HG03095 (cell line): ENCODE results near the gene SLC22A3.

ENCODE experiments used
- ATAC-seq: cut with Tn5 transposase; IDR thresholded peaks from one replicate; pipeline ENCODE4 v1.9.1; 2021; ENCODE audit warnings: moderate library complexity; ENCODE audit not compliant: unreplicated experiment

The SLC22A3 gene

DNA sequence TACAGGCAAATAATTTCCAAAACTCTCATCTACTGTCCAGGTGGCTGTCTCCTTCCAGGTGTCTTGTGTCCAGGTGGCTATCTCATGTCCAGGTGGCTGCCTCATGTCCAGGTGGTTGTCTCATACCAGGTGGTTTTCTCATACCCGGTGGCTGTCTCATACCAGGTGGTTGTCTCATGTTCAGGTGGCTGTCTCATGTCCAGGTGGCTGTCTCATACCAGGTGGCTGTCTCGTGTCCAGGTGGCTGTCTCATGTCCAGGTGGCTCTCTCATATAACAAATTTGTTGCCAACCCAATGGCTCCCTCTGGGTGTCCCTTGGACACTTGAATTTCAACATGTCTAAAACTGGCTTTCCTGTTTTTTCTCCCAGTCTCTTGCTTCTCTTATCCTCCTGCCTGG lies 14.3 kb upstream of the SLC22A3 start:
- ATAC-seq: no peak

DNA sequence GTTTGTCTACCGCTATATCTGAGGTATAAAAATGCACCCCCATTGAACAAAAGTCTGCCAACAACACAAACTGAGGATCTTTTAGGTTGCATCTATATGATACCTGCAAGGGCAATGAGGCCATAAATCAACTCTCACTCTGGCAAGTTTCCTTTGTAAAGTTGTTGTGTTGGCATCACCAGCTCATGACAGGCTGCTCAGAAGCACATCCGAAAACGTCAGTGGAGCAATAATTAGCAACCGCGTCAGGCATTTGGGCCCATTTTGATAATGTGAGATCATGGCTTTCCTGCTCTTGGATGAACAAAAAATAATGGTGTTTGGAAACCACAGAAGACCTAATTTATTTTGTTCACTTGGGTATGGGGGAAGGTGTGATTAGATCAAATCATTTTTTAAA lies 12.0 kb upstream of the SLC22A3 start:
- ATAC-seq: no peak

DNA sequence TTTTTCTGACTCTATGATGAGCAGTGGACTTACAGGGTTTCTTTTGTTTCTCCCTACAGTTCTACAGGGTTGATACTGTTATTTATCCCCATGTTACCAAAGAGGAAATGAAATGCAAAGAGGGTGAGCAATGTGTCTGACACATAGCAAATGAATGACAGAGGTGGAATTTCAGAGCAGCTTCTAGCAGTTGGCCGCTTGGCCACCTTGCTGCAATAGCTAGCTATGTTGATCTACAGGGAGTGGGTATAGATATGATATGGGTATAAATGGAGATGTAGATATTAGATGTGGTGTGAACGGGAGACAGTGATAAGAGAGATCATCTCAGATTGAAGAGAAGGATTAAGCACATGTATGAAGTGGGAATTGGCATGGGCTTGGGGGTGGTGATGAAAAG lies 10.9 kb upstream of the SLC22A3 start:
- no peak for ATAC-seq

DNA sequence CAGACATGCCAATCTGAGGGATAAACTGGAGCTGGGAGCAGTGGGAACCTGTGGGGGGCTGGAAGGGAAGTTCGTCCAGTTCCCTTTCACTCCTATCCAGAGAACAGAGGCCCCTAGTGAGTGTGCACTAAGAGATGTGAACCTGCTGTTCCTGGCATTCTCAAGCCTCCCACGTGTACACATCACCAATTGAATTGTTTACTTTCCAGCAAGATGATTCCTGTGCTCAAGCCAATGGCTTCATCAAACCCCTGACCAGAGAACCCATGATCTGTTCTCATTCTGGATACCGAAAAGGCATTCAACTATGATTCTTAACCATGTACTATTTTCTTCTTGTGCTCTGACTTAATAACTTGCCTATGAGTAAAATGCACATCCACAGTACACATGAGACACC lies 10.2 kb upstream of the SLC22A3 start:
- no peak for ATAC-seq

DNA sequence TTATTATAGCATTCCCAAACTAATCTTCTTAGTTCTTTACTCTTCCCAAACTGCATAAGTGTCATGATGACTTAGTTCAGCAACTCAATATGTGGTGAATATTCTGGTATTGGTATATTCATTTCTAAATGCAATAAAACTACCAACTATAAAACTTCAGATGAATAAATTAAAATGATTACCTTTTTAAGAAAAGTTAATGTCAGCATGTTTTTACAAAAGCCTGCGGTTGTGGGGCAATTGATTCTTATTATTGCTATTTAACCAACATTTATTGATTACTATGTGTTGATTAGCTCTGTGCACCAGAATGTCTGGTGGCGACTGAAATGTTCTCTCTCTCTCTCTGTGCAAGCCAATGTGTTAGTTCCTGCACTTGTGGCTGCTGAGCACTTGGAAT lies 5.0 kb upstream of the SLC22A3 start:
- no peak for ATAC-seq

DNA sequence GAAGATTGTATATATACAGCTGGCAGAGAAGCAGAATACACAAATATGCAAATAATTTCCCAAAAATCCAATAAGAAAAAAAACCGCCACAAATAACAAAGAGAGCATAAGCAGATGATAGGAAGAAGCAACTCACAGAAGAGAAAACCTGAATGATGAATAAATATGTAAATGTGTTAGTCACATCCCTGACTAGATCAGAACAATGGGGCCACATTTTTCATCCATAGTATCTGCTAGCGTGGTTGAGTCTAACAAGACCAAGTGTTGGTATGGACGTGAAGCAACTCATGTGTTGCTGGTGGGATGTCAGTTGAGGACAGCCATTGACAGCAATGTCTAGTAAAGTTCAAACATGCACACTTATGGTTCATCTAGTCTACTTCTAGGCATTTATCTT lies 3.9 kb upstream of the SLC22A3 start:
- no peak for ATAC-seq

DNA sequence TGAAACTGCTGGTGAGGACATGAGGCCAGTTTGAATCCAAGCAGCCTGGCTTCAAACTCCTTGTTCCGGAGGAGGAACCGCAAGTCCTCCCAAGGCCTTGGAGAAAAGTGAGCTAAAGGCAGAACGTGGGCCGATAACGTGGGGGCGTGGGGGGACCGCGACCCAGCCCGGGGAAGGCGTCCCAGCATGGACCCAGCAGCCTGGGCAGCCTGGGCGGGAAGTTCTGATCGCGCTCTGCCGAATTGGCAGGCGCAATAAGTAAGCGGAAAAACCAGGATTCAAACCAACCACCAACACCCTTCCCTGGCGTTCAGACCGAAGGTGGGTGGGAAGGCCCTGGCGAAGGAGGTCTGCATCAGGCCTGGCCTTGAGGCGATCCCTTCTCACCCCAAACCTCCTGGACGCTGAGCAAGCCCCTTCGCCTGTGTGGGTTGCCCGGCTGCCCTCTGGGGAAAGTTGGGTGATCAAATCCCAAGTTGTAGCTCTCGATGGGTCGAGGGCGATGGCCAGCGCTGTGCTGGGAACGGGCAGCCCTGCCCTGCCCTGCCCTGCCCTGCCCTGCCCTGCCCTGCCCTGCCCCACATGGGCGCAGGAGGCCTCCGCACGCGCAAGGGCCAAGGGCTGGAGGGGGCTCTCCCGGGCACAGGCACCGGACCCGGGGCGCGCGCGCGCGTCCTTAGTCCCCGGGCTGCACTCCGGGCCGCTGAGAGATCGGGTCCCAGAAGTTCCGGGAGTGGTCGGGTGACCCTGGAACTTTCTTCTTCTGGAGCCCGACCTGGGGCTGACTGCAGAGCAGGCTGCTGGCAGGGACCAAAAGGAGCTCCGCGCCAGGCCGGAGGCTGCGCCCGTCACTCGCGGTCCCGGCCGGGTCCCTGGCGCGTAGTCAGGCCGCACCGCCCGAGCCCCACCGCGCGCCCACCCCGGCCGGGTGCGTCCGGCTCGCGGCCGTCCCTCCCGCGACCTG lies 637 bp upstream of the SLC22A3 start:
- ATAC-seq: no peak

DNA sequence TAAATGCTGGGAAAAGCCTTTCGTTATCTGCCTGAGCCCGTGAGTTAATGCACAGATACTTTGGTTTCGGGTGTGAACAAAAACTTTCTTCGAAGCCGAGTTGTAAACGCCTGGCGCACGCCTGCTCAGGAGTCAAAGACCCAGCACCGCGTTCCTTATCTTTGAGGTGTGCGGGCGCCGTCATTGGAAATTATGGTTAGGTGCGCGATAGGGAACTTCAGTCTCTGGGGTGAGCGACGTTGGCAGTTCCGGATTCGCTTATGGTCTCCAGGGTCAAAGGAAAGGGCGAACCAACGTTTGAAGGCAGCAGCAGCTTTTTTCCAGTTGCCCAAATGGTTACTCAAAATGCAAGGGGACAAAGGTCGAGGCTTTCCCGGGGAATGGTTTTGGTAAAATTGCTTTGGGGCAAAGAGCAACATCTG lies 853 bp downstream of the SLC22A3 start:
- ATAC-seq: no peak

DNA sequence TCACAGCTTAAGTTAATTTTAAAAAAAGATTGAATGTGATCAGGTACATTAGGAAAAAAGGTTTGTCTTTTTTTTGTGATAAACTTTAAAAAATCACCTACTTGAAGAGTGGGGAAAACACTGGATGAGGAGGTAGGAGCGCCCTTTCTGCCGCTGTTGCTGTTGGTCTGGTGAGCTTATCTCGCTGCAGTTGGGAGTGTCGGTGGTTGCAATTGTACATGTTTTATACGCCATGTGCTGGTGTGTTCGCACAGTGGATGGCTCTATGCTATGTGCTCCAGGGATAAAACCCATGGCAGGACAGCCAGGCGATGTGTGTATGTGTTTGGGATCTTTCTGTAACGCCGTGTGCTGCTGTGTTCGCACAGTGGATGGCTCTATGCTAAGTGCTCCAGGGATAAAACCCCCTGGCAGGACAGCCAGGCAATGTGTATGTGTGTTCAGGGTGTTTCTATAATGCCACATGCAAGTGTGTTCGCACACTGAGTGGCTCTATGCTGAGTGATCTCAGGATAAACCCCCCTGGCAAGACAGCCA lies 1.7 kb downstream of the SLC22A3 start:
- ATAC-seq: no peak

DNA sequence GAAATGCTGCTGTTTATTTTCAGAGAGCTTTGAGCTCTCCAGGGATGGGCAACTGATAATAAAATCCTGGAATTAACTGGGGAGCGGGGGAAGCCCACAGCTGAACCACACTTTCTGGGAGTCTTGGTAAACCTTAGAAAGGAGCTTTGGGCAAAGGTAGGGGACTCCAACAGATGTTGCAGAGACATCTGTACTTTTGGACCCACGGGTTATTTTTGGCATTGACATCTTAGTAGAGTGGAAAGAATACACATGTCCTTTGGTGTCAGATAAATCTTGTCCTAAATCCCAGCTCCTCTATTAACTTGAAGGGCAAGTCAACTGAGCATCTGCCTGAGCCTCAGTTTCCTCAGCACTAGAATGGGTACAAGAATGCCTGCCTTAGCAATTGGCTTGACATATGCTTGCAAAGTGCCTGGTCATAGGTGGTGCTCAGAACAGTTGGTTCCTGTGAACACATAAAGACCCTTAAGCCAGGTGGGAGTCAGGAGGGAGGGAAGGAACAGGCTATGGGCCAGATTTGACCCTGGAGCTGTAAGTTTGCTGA lies 5.8 kb downstream of the SLC22A3 start:
- ATAC-seq: no peak

DNA sequence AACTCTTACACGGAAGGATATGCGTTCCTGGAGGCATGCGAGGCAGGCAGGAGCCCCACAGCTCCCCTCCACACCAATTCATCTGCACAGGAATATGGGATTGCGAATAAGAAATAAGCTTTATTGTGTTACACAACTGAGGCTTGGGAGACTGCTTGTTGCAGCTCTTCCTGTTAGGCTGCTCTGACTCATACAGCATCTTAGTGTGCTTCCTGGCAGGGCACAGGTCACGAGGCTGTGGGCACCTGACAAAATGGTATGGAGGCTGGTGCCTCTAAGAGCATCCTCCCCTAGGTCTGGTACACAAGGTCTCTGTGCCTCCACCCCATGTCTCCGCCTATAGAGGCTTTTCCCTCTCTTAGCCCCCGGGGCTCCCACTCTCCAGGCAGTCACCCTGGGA lies 6.8 kb downstream of the SLC22A3 start:
- ATAC-seq: no peak

DNA sequence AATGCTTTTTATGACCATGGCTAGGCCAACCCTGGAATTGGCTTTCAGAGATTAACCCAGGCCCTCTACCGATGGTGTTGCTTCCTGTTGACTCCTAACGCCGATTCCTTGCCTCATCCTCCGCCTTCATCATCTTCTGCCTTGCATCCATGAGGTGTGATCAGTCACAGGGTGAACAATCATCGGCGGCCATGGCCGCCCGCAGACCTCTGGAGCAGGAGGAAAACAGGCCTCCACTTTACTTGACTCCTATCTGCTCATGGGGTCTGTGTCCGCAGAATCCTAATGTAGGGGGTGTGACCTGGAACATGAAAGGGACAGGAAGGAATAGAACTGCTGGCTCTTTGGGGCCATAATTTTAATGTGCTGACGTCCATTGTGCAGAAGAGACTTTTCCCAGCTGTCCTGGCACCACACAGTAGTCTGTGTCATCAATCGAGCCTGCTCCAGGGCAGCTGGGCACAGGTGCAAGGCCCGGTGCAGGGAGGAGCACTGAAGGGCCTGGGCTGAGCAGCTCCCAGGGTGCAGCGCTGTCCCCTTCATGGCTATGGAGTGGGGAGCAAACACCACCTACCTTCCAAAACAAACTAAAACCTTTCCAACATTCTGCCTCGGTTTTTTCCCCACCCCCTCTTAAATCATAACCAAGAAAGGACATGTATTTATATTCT lies 8.0 kb downstream of the SLC22A3 start:
- no peak for ATAC-seq

DNA sequence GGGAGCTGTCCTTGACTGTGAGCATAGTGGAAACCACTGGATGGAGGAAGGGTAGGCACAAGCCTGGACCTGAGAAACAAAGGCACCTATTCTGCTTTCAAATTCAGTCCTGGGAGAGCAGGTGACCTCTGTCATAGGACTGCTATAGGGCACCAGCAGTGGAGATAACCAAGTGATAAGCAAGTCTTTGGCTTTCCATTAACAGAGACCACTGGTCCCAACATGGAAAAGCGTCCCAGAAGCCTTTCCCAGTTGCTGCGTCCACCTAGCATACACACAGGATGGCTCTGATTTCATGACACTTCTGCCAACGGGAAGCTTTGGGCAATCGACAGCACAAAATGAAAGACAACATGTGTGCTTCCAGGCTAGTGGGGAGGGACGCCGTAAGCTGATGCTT lies 8.9 kb downstream of the SLC22A3 start:
- ATAC-seq: no peak

DNA sequence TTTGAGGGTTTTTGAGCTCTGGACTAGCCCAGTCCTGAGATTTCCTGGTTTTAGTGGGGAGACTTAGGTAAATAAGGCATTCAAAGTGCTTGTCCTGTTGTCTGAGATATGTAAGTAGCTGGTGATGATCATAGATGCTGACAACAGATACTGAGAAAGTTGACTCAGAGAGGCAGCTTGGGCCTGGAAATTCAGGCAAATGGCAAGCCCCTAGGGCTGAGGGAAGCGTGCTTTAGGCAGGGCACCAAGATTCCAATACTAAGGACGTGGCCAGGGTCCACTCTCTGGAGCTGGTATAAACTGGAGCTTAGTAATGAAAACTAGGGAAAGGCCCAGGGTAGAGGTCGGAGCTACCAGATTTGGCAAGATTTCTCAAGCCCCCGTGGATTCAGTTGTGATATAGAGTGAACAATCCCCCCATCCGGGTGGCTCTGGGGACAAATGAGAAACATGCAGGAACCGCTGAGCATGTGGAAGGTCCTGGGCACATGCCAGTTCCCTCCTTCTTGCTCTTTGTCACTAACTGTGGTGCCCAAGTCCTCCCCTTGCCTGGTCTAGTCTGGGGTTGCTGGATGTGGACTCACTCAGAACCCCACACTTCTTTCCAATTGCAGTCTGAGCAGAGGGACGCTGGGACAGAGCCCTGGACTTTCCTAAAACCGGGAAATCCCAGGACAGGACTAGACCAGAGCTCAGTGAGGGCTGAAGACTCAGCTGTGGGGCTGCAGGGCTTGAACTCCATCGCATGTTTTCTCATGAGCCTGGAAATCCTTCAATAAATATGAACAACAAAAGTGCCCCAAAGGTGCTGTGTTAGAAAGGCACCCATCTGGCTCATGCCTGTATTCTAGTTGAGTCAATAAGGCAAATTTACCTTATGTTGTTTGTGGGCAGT lies 10.3 kb downstream of the SLC22A3 start:
- no peak for ATAC-seq

DNA sequence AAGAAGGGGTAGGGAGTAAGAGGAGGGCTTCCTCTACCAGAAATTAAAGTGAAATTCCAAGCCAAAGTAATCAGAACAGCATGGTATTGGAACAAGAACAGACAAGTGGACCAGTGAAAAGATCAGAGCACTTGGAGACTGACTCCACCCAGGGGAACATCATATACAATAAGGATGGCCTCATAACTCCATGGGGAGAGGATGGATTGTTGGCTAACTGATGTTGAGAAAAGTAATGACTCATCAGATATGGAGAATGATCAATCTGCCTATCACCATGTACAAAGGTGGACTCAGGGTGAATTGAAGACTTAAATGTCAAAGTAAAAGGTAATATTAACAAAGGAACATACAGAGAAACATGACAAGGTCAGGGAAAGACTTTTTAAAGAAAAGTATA lies 12.8 kb downstream of the SLC22A3 start:
- no peak for ATAC-seq

DNA sequence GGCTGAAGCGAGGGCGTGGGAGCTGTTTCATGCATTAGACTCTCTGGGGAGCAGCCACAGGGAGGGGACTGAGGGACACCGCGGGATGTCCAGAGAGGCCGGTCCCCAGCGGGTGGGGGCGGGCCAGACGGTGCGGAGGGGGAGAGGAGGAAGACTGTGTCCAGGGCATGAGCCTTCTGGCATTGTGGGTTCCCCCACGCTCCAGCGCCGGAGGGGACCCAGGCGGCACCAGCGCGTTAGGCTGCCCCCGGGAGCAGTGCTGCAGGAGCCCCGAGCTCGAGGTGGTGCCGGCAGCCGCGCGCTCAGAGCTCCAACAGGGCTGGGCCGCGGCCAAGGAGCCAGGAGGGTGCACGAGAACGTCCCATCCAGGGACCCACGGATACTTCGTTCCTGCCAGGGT lies 14.4 kb downstream of the SLC22A3 start:
- no peak for ATAC-seq

DNA sequence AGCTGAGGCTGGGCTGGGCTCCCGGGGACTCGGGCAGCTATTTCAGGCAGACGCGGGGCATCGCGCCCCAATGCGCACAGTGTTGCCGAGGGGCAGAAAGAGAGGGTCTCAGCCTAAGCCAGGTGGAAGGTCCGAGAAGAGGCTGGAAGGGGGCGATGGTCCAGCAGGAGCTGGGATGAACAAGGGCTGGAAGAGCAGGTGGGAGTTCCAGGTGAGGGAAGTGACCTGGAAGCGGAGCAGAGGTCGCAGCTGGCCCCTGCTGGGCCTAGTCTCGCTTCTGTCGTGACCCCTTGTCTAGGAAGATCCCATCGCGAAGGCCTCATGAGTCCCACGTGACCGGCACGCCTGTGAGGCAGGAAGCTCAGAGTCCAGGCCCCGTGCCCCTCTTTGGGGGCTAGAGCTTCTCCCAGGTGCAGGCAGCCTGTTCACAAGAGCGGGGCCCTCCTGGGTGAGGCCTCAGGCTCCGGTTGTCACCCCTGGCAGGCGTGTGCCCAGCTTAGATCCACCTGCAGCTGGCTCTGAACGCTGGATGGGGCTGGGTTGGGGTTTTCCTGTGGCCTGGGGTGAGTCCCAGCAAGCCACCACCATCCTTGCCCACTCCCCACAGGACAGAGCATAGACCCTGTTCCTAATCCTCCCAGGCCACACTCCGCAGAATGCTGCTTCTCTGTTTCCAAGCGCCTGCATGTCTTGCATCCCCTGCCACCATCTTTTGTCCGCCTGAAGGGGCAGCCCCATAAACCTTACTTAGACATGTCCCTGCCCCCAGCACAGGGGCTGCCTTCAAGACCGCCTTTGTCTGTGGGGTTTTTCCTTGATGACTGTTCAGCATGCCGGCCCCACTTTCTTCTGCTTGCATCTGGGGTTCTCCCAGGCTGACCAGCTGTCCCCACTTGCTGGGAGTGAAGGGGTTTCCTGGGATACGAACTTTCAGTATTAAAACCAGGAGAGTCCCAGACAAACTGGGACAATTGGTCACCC lies 15.1 kb downstream of the SLC22A3 start:
- ATAC-seq: no peak

DNA sequence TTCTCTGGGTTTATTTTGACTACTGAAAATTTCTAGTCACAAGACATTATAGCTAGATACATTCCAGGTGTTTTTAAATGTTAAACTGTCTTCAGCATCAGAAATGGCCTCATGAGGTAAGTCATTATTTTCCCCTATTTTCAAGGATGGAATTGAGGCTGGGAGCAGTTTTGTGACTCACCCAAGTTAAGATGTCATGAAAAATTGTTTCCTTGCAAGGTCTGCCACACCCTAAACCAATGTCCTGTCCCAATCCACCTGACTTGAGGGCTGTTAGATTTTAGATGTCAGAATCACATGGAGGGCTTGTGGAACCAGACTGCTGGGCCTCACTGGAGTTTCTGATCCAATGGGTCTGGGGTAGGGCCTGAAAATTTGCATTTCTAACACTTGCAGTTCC lies 16.9 kb downstream of the SLC22A3 start:
- ATAC-seq: no peak

DNA sequence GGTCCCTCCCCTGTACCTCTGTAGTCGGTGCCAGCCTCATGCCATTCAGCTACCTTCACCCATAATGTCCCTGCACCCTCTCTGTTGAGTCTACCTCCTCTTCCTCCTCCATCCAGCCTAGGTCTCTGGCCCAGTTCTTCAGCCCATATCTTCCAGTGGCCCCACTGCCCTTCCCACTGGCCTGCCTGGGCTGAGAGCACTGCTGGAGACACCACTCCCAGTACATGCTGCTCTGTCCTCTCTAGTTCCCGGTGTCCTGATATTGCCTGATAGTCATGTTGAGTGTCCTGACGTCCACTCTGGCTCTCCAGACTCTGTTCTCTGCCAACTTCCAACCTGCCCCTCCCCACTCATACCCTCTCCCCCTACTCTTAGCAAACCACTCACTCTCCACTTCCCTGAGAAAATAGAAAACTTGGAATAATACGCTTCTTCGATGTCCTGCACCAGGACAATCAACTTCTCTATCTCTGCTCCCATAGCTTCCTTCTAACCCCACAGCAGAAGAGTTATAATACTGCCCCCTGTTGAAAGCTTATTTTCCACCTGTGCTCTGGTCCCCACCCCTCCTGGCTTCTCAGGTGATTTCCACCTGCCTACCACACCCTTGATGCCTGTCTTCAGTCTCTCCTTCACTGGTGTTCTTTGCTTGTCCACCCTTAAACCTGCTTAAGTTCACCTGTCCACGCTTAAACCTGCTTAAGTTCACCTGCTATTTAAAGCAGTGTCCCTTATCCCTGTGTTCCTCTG lies 19.8 kb downstream of the SLC22A3 start:
- no peak for ATAC-seq
